Urinary bladder (tissue), 4 donors: ENCODE measurements around the gene DPM1. TPM values are rescaled to one million over a fixed set of nuclear protein-coding genes. Genes with fewer than 3 reads are reported as not detected.

ENCODE experiments used
- DNase-seq: peaks from one replicate; pipeline ENCODE4 v3.0.0-alpha.2; 2015; ENCODE audit errors: extremely low spot score
- H3K27ac ChIP-seq: one replicate; pipeline ENCODE4 v1.5.1; 2013; ENCODE audit warnings: low read depth, mild to moderate bottlenecking, moderate library complexity
- H3K36me3 ChIP-seq: one replicate; pipeline ENCODE4 v1.6.1; 2013; ENCODE audit warnings: mild to moderate bottlenecking, moderate library complexity; ENCODE audit not compliant: insufficient read depth
- H3K4me1 ChIP-seq: one replicate; pipeline ENCODE4 v1.6.1; 2013; ENCODE audit warnings: mild to moderate bottlenecking, moderate library complexity; ENCODE audit not compliant: insufficient read depth
- H3K4me3 ChIP-seq: one replicate; pipeline ENCODE4 v1.5.1; 2013; ENCODE audit warnings: low read depth, low read length
- WGBS: extraction: QIAGEN DNeasy Blood & Tissue Kit; methylation state at CpG from one replicate; pipeline ENCODE4 v1.1.7; 2013; 5-methylcytosine and 5-hydroxymethylcytosine counted together
- polyA plus RNA-seq: library from polyadenylated mRNA; stranded (reverse); fragments of 200-250 nt; gene quantifications from one replicate; pipeline ENCODE4 v1.2.3, GENCODE V29; 2013
- total RNA-seq: library from RNA; depleted of rRNA; stranded (reverse); fragments of >200 nt; gene quantifications from one replicate; pipeline ENCODE4 v1.2.3, GENCODE V29; 2014
- donor health status: healthy with polysubstance abuse.
- donor health status: healthy.

Gene DPM1
- total and polyA plus RNA-seq, 2 donors, result 56.3 TPM

GRCh38 chr20:50968289-50968688 is 10.0 kb upstream of the DPM1 start:
- Histone ChIP-seq H3K4me3 (no peak overlapping the region), H3K27ac (no peak overlapping the region), H3K36me3 (no peaks in the 10 kb centered on the region), H3K4me1 (no peaks in the 10 kb centered on the region)
- DNase-seq, result no peak
- WGBS, result 81% methylated on average over 9 of the region's 9 CpGs

DNA sequence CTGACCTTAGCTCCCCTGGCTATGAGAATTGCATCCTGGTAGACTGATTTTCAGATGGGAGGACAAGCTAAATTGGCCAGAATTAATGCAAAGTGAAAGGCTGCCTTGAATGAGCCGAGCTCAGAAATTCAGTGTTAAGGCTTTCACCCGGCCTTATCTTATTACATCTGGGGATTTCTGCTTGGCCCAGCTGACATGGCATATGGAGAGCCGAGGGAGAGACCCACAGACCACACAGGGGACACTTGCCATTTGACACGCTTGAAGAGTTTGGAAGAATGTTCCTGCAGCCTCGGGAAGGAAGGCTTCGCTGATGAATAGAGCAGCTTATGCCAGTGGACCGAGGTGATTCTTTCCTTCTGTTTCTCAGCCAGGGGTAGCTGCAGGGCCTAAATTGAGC is 9.3 kb upstream of the DPM1 start:
- Histone ChIP-seq H3K4me1 (no peaks in the 10 kb centered on the region), H3K27ac (no peak overlapping the region), H3K4me3 (no peak overlapping the region), H3K36me3 (no peaks in the 10 kb centered on the region)
- no peak for DNase-seq
- WGBS, result 35% methylated on average over 7 of the region's 7 CpGs

DNA sequence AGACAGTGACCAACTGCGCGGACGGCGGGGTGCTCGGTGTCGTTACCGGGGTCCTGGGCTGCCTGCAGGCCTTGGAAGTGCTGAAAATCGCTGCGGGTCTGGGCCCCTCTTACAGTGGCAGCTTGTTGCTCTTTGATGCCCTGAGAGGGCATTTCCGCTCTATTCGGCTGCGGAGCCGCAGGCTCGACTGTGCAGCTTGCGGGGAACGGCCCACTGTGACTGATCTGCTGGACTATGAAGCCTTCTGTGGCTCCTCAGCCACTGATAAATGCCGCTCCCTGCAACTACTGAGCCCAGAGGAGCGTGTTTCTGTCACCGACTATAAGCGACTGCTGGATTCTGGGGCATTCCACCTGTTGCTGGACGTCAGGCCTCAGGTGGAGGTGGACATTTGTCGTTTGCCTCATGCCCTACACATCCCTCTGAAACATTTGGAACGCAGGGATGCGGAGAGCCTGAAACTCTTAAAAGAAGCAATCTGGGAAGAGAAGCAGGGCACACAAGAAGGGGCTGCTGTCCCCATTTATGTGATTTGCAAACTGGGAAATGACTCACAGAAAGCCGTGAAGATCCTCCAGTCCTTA is 1.3 kb upstream of the DPM1 start:
- no peaks in the 10 kb centered on the region for H3K4me1 ChIP-seq
- H3K27ac ChIP-seq, result no peak overlapping the region
- H3K36me3 ChIP-seq, result no peaks in the 10 kb centered on the region
- peak overlapping the region; percentile 92 for H3K4me3 ChIP-seq
- WGBS, result 56% methylated on average over 25 of the region's 25 CpGs
- no peak for DNase-seq

DNA sequence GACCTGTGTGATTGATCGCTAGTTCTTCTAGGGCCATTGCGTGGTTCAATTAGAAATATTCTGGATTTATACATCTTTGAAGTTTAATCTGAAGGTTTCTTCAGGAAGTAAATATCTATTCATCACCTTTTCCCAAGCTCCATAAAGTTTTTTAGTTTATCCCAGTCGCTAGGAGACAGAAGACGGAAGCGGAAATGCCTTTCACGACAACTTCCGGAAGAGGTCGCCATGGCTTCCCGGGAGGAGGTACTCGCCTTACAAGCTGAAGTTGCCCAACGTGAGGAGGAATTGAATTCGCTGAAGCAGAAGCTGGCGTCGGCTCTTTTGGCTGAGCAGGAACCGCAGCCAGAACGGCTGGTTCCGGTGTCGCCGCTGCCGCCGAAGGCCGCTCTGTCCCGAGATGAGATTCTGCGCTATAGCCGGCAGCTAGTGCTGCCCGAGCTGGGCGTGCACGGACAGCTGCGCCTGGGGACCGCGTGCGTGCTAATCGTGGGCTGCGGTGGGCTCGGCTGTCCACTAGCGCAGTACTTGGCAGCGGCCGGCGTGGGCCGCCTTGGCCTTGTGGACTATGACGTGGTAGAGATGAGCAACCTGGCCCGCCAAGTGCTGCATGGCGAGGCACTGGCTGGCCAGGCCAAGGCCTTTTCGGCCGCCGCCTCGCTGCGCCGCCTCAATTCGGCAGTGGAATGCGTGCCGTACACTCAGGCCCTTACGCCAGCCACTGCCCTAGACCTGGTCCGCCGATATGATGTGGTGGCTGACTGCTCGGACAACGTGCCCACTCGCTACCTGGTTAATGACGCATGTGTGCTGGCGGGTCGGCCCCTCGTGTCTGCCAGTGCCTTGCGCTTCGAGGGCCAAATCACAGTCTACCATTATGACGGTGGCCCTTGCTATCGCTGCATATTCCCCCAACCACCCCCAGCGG is 547 bp upstream of the DPM1 start, which contains the start of gene MOCS3:
Gene MOCS3 (plus strand): TSS at position 204 of the 928 bp plus-strand sequence. CDS start 25 bp downstream, at position 229.
- DNase-seq, result peak; percentile 91
- peak within 1 kb of the TSS; percentile 65 for H3K27ac ChIP-seq
- peak within 1 kb of the TSS; percentile 92 for H3K4me3 ChIP-seq
- no peaks in the 10 kb centered on the region for H3K4me1 ChIP-seq
- H3K36me3 ChIP-seq, result no peaks in the 10 kb centered on the region
- WGBS, result 2% methylated on average over 67 of the region's 67 CpGs

DNA sequence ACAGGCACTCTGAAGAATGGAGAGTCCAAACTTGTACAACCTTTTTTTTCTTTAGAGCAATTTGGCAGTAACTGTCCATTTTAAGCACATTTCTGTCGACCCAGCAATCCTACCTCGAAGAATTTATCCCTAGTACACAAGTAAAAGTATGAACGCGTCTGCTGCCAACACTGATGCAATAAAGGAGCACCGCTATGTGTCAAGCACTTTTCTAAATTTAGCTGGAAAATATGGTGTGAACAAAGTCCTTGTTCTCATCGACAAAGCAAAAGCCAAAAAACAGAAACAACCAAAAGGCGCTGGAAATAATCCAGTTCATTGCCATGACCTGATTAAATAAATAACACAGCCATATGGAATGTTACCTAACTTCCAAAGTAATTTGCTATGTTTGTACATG is 1.1 kb downstream of the DPM1 start:
- Histone ChIP-seq H3K4me1 (no peaks in the 10 kb centered on the region), H3K4me3 (peak overlapping the region; percentile 92), H3K36me3 (peaks cover 1% of the 10 kb centered on the region), H3K27ac (no peak overlapping the region)
- no peak for DNase-seq
- 20% methylated on average over 7 of the region's 7 CpGs for WGBS

DNA sequence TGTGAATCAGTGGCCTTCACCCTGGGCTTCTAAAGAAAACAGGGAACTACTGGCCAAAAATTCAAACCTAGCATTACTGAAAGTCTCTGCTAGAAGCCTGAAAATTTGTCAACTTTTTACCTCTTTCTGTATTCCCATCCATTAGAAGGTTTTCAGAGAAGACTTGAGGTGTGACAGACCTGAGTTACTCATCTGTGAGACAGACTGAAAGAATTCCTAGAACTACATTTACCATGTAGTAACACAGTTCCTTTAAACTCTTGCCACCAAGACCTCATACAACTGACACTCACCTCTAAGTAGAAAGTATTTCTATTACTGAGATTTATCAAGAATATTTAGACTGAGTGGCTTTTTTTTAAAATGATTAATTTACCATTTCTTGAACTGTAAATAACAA is 4.5 kb downstream of the DPM1 start:
- DNase-seq, result no peak
- peaks cover 1% of the 10 kb centered on the region for H3K36me3 ChIP-seq
- H3K27ac ChIP-seq, result no peak overlapping the region
- H3K4me1 ChIP-seq, result no peaks in the 10 kb centered on the region
- H3K4me3 ChIP-seq, result no peak overlapping the region

- no peak overlapping the region for H3K4me3 ChIP-seq
- 94% methylated on average over 2 of the region's 2 CpGs for WGBS
- no peak for DNase-seq
- no peaks in the 10 kb centered on the region for H3K4me1 ChIP-seq
- H3K27ac ChIP-seq, result no peak overlapping the region
- peaks cover 1% of the 10 kb centered on the region for H3K36me3 ChIP-seq
Observed at GRCh38 chr20:50953196-50953595, 5.1 kb downstream of the DPM1 start.

GRCh38 chr20:50948132-50948785 is 10.1 kb downstream of the DPM1 start:
- no peak for DNase-seq
- WGBS, result 83% methylated on average over 4 of the region's 4 CpGs
- Histone ChIP-seq H3K36me3 (peaks cover 4% of the 10 kb centered on the region), H3K4me1 (no peaks in the 10 kb centered on the region), H3K4me3 (no peak overlapping the region), H3K27ac (no peak overlapping the region)

- Histone ChIP-seq H3K36me3 (peaks cover 8% of the 10 kb centered on the region), H3K4me1 (no peaks in the 10 kb centered on the region), H3K27ac (no peak overlapping the region), H3K4me3 (no peak overlapping the region)
- 96% methylated on average over 7 of the region's 7 CpGs for WGBS
- no peak for DNase-seq
Observed at GRCh38 chr20:50943069-50943468, 15.3 kb downstream of the DPM1 start.

GRCh38 chr20:50933589-50933988 is 24.7 kb downstream of the DPM1 start:
- no peak for DNase-seq
- no peak overlapping the region for H3K4me3 ChIP-seq
- peak overlapping the region; percentile 2 for H3K27ac ChIP-seq
- peaks cover 4% of the 10 kb centered on the region for H3K36me3 ChIP-seq
- WGBS, result 52% methylated on average over 1 of the region's 1 CpG
- H3K4me1 ChIP-seq, result no peaks in the 10 kb centered on the region

DNA sequence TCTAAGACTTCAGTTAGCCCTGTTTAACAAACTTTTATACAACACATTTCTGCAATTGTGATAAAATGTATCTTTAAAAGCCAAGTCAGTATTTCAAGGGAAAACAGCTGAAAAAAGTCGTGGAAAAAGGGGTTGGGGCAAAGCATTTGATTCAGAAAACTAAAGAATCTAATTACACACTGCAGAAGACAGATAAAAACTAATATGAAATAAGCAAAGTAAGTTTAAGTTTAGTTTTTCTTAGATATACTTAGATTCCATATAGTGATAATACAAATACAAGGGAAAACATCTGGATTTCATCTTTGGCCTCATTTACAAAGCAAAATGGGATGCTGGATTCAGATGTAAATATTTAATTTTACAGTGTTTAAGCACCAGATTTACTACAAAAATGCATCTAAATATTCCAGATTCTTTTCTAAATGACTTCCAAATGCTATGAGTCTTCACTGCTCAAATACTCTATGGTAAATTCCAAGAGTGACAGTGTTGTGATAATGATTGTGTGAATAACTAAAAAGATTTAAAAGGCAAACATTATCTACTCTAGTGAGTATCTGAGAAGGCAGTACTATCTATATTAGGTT is 25.5 kb downstream of the DPM1 start:
- DNase-seq, result no peak
- Histone ChIP-seq H3K4me1 (no peaks in the 10 kb centered on the region), H3K36me3 (peaks cover 2% of the 10 kb centered on the region), H3K4me3 (no peak overlapping the region), H3K27ac (no peak overlapping the region)
- 35% methylated on average over 1 of the region's 1 CpG for WGBS

- Histone ChIP-seq H3K4me3 (peak overlapping the region; percentile 100), H3K4me1 (no peaks in the 10 kb centered on the region), H3K36me3 (peaks cover 1% of the 10 kb centered on the region), H3K27ac (peak overlapping the region; percentile 99)
- WGBS, result 24% methylated on average over 6 of the region's 6 CpGs
- DNase-seq, result no peak
Observed at GRCh38 chr20:50932016-50932485, 26.3 kb downstream of the DPM1 start.

- peak within 1 kb of the TSS; percentile 99 for H3K27ac ChIP-seq
- H3K4me3 ChIP-seq, result peak within 1 kb of the TSS; percentile 100
- under 1% methylated on average over 58 of the region's 58 CpGs for WGBS
- no peaks in the 10 kb centered on the region for H3K36me3 ChIP-seq
- H3K4me1 ChIP-seq, result no peaks in the 10 kb centered on the region
- DNase-seq, result peak; percentile 93
Observed at GRCh38 chr20:50931306-50932015, 26.9 kb downstream of the DPM1 start, which contains the start of gene ADNP. Gene ADNP (minus strand): TSS chr20:50931437. CDS start chr20:50903996, 27,441 bp downstream.
